ENCODE results near the gene WDR18. TPM values are rescaled to one million over a fixed set of nuclear protein-coding genes. Genes with fewer than 3 reads are reported as not detected.
"Not testable (repeated sequence)": the region's sequence is repeated elsewhere in the genome, so short reads cannot be mapped to it uniquely, and the experiment has no call there.

The WDR18 gene
- total RNA-seq, 1 experiment from 2014 or later = 140 TPM

DNA sequence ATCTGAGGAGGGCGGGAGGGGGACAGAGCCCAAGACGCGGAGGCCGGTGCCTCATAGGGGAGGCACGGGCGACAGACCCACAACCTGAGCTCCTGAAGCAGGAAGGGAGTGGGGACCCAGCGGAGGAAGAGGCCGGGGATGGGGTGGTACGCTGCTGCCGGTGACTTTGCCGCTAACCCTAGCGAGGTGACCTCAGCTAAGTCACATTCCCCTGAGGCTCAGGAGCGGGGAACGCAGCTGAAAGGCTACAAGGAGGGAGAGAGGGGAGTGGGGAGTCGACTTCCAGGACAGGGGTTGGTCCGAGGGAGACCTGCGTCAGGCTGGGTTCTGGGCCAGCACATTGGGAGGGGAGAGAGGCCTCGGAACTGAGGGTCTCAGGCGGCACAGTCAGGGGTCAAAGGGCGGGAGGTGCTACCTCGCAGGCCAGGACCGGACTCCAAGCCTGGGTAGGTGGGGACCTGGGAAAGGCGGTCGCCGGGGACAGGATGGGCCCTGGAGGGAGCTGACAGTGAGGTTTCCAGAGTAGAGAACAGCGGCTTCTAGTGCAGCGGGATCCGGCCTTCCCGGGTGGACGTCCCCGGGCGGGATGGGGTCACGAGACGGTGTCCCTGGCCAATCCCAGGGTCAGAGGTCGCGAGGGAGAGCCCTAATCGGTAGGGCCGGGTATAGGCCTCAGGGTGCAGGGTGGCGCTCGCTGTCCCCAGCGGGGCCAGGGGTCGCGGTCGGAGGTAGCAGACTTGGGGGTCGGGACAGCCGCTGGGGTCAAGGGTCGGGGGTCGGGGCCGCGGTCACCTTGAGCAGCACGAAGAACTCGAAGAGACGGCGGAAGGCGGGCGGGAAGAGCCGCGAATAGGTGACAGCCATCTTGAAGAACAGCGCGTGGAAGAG, 36.1 kb downstream of the WDR18 start:
- no peaks in the 10 kb centered on the region; the same call in 1 of the 2 replicates for H3K36me3 ChIP-seq (replicated peaks; ENCODE audit: control insufficient read depth, insufficient read depth, low read length)
- no peaks in the 10 kb centered on the region for H3K27me3 ChIP-seq (ENCODE audit: control insufficient read depth, insufficient read depth, low read length)
- peak overlapping the region; percentile 86 for H3K4me3 ChIP-seq (ENCODE audit: insufficient read depth, low read depth, low read length)
- DNase-seq = peak; percentile 82

GRCh38 chr19:1020868-1021425, 36.8 kb downstream of the WDR18 start, which contains the start of gene TMEM259:
TMEM259 (minus strand) TSS chr19:1021123; CDS start chr19:1020996, 127 bp downstream.
- peak; percentile 98 for DNase-seq
- Histone ChIP-seq H3K27me3 (ENCODE audit: control insufficient read depth, insufficient read depth, low read length) (no peaks in the 10 kb centered on the region), H3K4me3 (ENCODE audit: insufficient read depth, low read depth, low read length) (peak within 1 kb of the TSS; percentile 86), H3K36me3 (replicated peaks; ENCODE audit: control insufficient read depth, insufficient read depth, low read length) (no peaks in the 10 kb centered on the region; the same call in 1 of the 2 replicates)

GRCh38 chr19:1023883-1024188, 39.7 kb downstream of the WDR18 start:
- H3K4me3 ChIP-seq (ENCODE audit: insufficient read depth, low read depth, low read length); H3K36me3 ChIP-seq (replicated peaks; ENCODE audit: control insufficient read depth, insufficient read depth, low read length); H3K27me3 ChIP-seq (ENCODE audit: control insufficient read depth, insufficient read depth, low read length); DNase-seq: not testable (repeated sequence)

DNA sequence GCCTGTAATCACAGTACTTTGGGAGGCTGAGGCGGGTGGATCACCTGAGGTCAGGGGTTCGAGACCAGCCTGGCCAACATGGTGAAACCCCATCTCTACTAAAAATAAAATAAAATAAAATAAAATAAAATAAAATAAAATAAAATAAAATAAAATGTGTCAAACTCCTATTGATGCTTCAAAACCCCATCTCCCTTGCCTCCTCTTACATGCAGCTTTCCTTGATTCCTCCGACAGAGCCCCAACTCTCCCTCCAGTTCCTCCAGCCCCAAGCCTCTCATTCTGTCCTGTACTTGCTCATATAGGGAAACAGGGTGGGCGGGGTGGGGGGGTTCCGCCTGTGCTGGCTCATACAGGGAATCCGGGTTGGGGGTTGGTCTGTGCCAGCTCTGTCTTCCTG, 40.9 kb downstream of the WDR18 start:
- H3K27me3 ChIP-seq (ENCODE audit: control insufficient read depth, insufficient read depth, low read length); H3K36me3 ChIP-seq (replicated peaks; ENCODE audit: control insufficient read depth, insufficient read depth, low read length); H3K4me3 ChIP-seq (ENCODE audit: insufficient read depth, low read depth, low read length); DNase-seq: not testable (repeated sequence)

GRCh38 chr19:1025960-1026782, 42.0 kb downstream of the WDR18 start, which contains the start of gene CNN2:
CNN2 (plus strand) TSS chr19:1026608; CDS start chr19:1026662, 54 bp downstream.
- Histone ChIP-seq H3K36me3 (replicated peaks; ENCODE audit: control insufficient read depth, insufficient read depth, low read length) (peaks cover 1% of the 10 kb centered on the region; the same call in 1 of the 2 replicates), H3K27me3 (ENCODE audit: control insufficient read depth, insufficient read depth, low read length) (no peaks in the 10 kb centered on the region), H3K4me3 (ENCODE audit: insufficient read depth, low read depth, low read length) (peak within 1 kb of the TSS; percentile 94)
- DNase-seq = peak; percentile 99

GRCh38 chr19:1026783-1027649, 42.9 kb downstream of the WDR18 start:
- Histone ChIP-seq H3K36me3 (replicated peaks; ENCODE audit: control insufficient read depth, insufficient read depth, low read length) (peaks cover 2% of the 10 kb centered on the region), H3K27me3 (ENCODE audit: control insufficient read depth, insufficient read depth, low read length) (no peaks in the 10 kb centered on the region), H3K4me3 (ENCODE audit: insufficient read depth, low read depth, low read length) (peak overlapping the region; percentile 94)
- DNase-seq = no peak

- H3K27me3 ChIP-seq (ENCODE audit: control insufficient read depth, insufficient read depth, low read length) = no peaks in the 10 kb centered on the region
- peak; percentile 78 for DNase-seq
- H3K36me3 ChIP-seq (replicated peaks; ENCODE audit: control insufficient read depth, insufficient read depth, low read length) = peaks cover 8% of the 10 kb centered on the region
- H3K4me3 ChIP-seq (ENCODE audit: insufficient read depth, low read depth, low read length) = peak overlapping the region; percentile 94
These were observed 43.5 kb downstream of the WDR18 start for GRCh38 chr19:1027650-1028061.

GRCh38 chr19:1028062-1028926, 44.1 kb downstream of the WDR18 start:
- peak; percentile 97 for DNase-seq
- no peaks in the 10 kb centered on the region for H3K27me3 ChIP-seq (ENCODE audit: control insufficient read depth, insufficient read depth, low read length)
- H3K4me3 ChIP-seq (ENCODE audit: insufficient read depth, low read depth, low read length) = peak overlapping the region; percentile 94
- peaks cover 13% of the 10 kb centered on the region for H3K36me3 ChIP-seq (replicated peaks; ENCODE audit: control insufficient read depth, insufficient read depth, low read length)

- H3K4me3 ChIP-seq (ENCODE audit: insufficient read depth, low read depth, low read length) = no peak overlapping the region
- H3K36me3 ChIP-seq (replicated peaks; ENCODE audit: control insufficient read depth, insufficient read depth, low read length) = peaks cover 24% of the 10 kb centered on the region
- no peak for DNase-seq
- H3K27me3 ChIP-seq (ENCODE audit: control insufficient read depth, insufficient read depth, low read length) = no peaks in the 10 kb centered on the region
These were observed 48.2 kb downstream of the WDR18 start for GRCh38 chr19:1032264-1032867.

- DNase-seq = peak; percentile 81
- H3K36me3 ChIP-seq (replicated peaks; ENCODE audit: control insufficient read depth, insufficient read depth, low read length) = peaks cover 26% of the 10 kb centered on the region
These were observed 52.0 kb downstream of the WDR18 start for GRCh38 chr19:1035998-1036621.

DNA sequence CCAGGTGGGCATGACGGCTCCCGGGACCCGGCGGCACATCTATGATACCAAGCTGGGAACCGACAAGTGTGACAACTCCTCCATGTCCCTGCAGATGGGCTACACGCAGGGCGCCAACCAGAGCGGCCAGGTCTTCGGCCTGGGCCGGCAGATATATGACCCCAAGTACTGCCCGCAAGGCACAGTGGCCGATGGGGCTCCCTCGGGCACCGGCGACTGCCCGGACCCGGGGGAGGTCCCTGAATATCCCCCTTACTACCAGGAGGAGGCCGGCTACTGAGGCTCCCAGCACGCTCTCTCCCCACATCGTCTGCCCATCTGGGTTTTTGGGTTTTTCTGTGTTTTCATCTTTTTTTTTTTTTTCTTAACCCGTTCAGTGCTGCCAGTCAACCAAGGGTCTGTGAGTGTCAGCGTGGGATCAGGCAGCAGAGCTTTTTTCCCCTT, 53.5 kb downstream of the WDR18 start:
- H3K36me3 ChIP-seq (replicated peaks; ENCODE audit: control insufficient read depth, insufficient read depth, low read length) = peaks cover 19% of the 10 kb centered on the region

More at GRCh38 chr19:1035998-1036621, 52.0 kb downstream of the WDR18 start:
- H3K27me3 ChIP-seq (ENCODE audit: control insufficient read depth, insufficient read depth, low read length) = no peaks in the 10 kb centered on the region
- no peak overlapping the region for H3K4me3 ChIP-seq (ENCODE audit: insufficient read depth, low read depth, low read length)

GRCh38 chr19:1038978-1039645, 55.0 kb downstream of the WDR18 start:
- H3K36me3 ChIP-seq (replicated peaks; ENCODE audit: control insufficient read depth, insufficient read depth, low read length) = peaks cover 13% of the 10 kb centered on the region
- peak; percentile 67 for DNase-seq
- no peaks in the 10 kb centered on the region for H3K27me3 ChIP-seq (ENCODE audit: control insufficient read depth, insufficient read depth, low read length)
- peak overlapping the region; percentile 28 for H3K4me3 ChIP-seq (ENCODE audit: insufficient read depth, low read depth, low read length)

More for the DNA sequence above, 53.5 kb downstream of the WDR18 start:
- DNase-seq = no peak
- Histone ChIP-seq H3K27me3 (ENCODE audit: control insufficient read depth, insufficient read depth, low read length) (no peaks in the 10 kb centered on the region), H3K4me3 (ENCODE audit: insufficient read depth, low read depth, low read length) (no peak overlapping the region)
